LNCAP (cell line): ENCODE data around the gene VDR.

Experiments used
- TF ChIP-seq, protein P1 (sequence below): fragments of 450-650 bp; IDR thresholded peaks from 2 replicates; pipeline ENCODE4 v1.5.1; 2017; ENCODE audit warnings: mild to moderate bottlenecking

VDR gene

DNA sequence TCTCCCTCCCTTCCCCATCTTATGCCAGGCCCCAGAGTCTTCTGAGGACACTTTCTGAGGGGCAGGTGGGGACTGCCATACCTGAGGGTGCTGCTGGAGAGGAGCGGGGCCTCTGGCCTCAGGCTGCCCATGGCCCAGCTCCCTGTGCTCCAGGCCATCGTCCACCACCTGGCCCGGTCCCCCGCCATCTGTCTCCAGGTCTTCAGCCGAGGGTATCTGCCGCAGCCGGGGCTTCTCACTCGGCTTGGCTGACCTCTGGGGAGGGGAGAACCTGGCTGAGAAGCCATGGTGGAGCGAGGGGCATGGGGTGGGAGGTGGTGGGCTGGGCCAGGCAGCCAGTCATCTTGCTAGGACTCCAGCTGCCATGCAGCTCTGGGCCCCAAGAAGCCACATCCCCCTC lies 110.1 kb downstream of the VDR start:
- TF ChIP-seq, protein P1, sequence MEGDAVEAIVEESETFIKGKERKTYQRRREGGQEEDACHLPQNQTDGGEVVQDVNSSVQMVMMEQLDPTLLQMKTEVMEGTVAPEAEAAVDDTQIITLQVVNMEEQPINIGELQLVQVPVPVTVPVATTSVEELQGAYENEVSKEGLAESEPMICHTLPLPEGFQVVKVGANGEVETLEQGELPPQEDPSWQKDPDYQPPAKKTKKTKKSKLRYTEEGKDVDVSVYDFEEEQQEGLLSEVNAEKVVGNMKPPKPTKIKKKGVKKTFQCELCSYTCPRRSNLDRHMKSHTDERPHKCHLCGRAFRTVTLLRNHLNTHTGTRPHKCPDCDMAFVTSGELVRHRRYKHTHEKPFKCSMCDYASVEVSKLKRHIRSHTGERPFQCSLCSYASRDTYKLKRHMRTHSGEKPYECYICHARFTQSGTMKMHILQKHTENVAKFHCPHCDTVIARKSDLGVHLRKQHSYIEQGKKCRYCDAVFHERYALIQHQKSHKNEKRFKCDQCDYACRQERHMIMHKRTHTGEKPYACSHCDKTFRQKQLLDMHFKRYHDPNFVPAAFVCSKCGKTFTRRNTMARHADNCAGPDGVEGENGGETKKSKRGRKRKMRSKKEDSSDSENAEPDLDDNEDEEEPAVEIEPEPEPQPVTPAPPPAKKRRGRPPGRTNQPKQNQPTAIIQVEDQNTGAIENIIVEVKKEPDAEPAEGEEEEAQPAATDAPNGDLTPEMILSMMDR: no peak

DNA sequence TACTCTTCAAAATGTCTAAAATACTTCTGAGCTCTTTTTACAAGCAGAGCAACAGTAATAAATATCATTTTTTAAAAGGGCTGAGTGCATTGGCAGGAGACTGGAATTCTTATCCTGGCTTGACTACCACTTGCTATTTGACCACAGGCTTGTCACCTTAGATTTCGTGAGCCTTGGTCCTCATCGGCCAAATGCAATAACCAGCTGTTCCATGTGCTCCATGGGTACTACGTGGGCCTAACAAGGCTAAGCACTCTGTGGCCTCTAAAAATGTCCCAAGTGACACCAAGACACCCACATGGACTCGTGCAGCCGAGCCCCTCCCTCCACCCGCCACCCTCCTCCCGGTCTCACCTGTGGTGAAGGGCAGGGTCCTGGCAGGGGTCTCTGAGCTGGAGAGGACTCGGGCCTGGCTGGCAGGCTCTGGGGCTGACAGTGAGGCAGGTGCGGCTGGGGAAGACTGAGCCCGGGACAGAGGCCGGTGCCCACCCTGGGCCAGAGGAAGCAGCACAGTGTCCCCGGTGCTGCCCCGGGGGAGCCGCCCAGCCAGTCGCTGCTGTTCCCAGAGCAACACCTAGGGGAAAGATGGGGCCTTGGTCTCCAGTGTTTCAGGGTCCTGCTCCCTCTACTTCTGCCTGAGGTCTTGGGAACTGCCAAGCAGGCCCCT lies 111.6 kb downstream of the VDR start:
- TF ChIP-seq, protein P1: no peak

DNA sequence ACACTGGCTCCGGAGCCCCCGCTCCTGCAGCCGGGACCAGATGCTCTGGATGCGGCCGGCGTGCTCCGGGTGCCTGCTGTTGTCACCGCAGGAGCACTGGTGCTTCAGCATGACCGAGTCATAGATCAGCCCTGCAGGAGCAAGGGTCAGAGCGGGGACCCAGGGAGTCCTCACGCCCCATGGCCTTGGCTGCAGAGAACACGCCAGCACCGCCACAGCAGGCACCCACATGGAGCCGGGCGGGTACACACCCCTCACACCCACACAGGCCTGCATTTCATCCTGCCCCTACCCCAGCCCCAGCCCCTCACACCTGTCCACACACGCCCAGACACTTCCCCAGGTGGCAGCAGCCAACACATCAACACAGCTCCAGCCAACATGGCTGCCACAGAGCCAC lies 112.9 kb downstream of the VDR start:
- TF ChIP-seq, protein P1: no peak
